GM23338 (cell line): Measurements from ENCODE around the gene DDX41. TPM values are rescaled to one million over a fixed set of nuclear protein-coding genes. Genes with fewer than 3 reads are reported as not detected.

Experiments used
- ATAC-seq: fragments of 200-7000 bp; cut with Tn5 transposase; 3 replicates; pipeline ENCODE4 v1.9.1; 2020
- DNase-seq: peaks from one replicate; pipeline ENCODE4 v3.0.0-alpha.2; 2015; ENCODE audit warnings: low spot score
- H2AFZ ChIP-seq: fragments of 200-600 bp; sonication (generic); 2 replicates; pipeline ENCODE4 v1.8.0; 2016; ENCODE audit warnings: antibody characterized with exemption, mild to moderate bottlenecking, moderate library complexity
- H3F3A ChIP-seq: fragments of 200-600 bp; sonication (generic); replicated peaks from 2 replicates; pipeline ENCODE4 v1.8.0; 2017; ENCODE audit warnings: antibody characterized with exemption, mixed run types, low read depth
- H3K27ac ChIP-seq: fragments of 200-600 bp; sonication (generic); 2 replicates; pipeline ENCODE4 v1.6.1; 2016; ENCODE audit warnings: low read depth
- H3K27me3 ChIP-seq: fragments of 200-600 bp; sonication (generic); 2 replicates; pipeline ENCODE4 v1.8.0; 2016; ENCODE audit warnings: mild to moderate bottlenecking, mixed run types, moderate library complexity; ENCODE audit not compliant: insufficient read depth
- H3K36me3 ChIP-seq: fragments of 200-600 bp; sonication (generic); 2 replicates; pipeline ENCODE4 v1.8.0; 2016; ENCODE audit warnings: mild to moderate bottlenecking; ENCODE audit not compliant: insufficient read depth
- H3K4me1 ChIP-seq: fragments of 200-600 bp; sonication (generic); 2 replicates; pipeline ENCODE4 v1.8.0; 2016; ENCODE audit warnings: mild to moderate bottlenecking, moderate library complexity; ENCODE audit not compliant: insufficient read depth
- H3K4me2 ChIP-seq: fragments of 200-600 bp; sonication (generic); 2 replicates; pipeline ENCODE4 v1.7.1; 2017; ENCODE audit warnings: mixed run types
- H3K4me3 ChIP-seq: fragments of 200-600 bp; sonication (generic); 2 replicates; pipeline ENCODE4 v1.6.1; 2016; ENCODE audit warnings: mixed run types
- H3K79me2 ChIP-seq: fragments of 200-600 bp; sonication (generic); replicated peaks from 2 replicates; pipeline ENCODE4 v1.8.0; 2017; ENCODE audit warnings: mild to moderate bottlenecking; ENCODE audit not compliant: insufficient read depth
- H3K9me2 ChIP-seq: fragments of 200-600 bp; sonication (generic); 2 replicates; pipeline ENCODE4 v1.8.0; 2017; ENCODE audit not compliant: insufficient read depth
- H4K20me1 ChIP-seq: fragments of 200-600 bp; sonication (generic); replicated peaks from 2 replicates; pipeline ENCODE4 v1.8.0; 2017; ENCODE audit warnings: mild to moderate bottlenecking; ENCODE audit not compliant: insufficient read depth
- H3K27ac Mint-ChIP-seq: 2 replicates; pipeline ENCODE4 v1.8.0; 2020; ENCODE audit warnings: inconsistent platforms, mild to moderate bottlenecking, moderate library complexity, mixed read lengths
- H3K27me3 Mint-ChIP-seq: 3 replicates; pipeline ENCODE4 v1.8.0; 2022; ENCODE audit warnings: low read depth, mild to moderate bottlenecking, moderate library complexity, mixed read lengths, inconsistent platforms; ENCODE audit not compliant: insufficient read depth, poor library complexity
- H3K36me3 Mint-ChIP-seq: 3 replicates; pipeline ENCODE4 v1.8.0; 2021; ENCODE audit warnings: low read depth, mild to moderate bottlenecking, inconsistent platforms, moderate library complexity, mixed read lengths
- H3K4me1 Mint-ChIP-seq: 3 replicates; pipeline ENCODE4 v1.8.0; 2020; ENCODE audit warnings: mild to moderate bottlenecking, inconsistent platforms, mixed read lengths
- H3K4me3 Mint-ChIP-seq: 3 replicates; pipeline ENCODE4 v1.8.0; 2021; ENCODE audit warnings: moderate library complexity, mild to moderate bottlenecking, inconsistent platforms, mixed read lengths
- H3K9me3 Mint-ChIP-seq: 3 replicates; pipeline ENCODE4 v1.8.0; 2020; ENCODE audit warnings: moderate library complexity, mild to moderate bottlenecking, inconsistent platforms, mixed read lengths
- CREB1 ChIP-seq: fragments of 250-450 bp; sonication (Bioruptor Pico); IDR thresholded peaks from 2 replicates; pipeline ENCODE4 v1.5.0; 2020; ENCODE audit warnings: low read depth, mild to moderate bottlenecking, moderate library complexity
- CTCF ChIP-seq, 2 experiments: fragments of 200-600 bp in 1 of 2; sonication (generic) in 1 of 2; conservative IDR thresholded peaks; 2 replicates each; pipeline versions ENCODE4 v1.5.1 to v1.6.1; 2016 to 2017; ENCODE audit warnings: antibody characterized with exemption in 2 of 2, low read depth in 2 of 2, mild to moderate bottlenecking in 2 of 2, moderate library complexity in 1 of 2
- ETS1 ChIP-seq: IDR thresholded peaks from 2 replicates; pipeline ENCODE4 v1.6.1; 2016; ENCODE audit warnings: antibody characterized with exemption
- EZH2 ChIP-seq: fragments of 200-600 bp; sonication (generic); IDR thresholded peaks from one replicate; pipeline ENCODE4 v1.8.0; 2017; ENCODE audit warnings: antibody characterized with exemption, mild to moderate bottlenecking, low read depth; ENCODE audit not compliant: unreplicated experiment
- EZH2phosphoT487 ChIP-seq: fragments of 200-600 bp; sonication (generic); IDR thresholded peaks from one replicate; pipeline ENCODE4 v1.8.1; 2018; ENCODE audit warnings: antibody characterized with exemption; ENCODE audit not compliant: unreplicated experiment
- JUNB ChIP-seq: IDR thresholded peaks from one replicate; pipeline ENCODE4 v1.6.1; 2016; ENCODE audit warnings: antibody characterized with exemption; ENCODE audit not compliant: unreplicated experiment
- NANOG ChIP-seq: IDR thresholded peaks from 2 replicates; pipeline ENCODE4 v1.6.1; 2016; ENCODE audit warnings: antibody characterized with exemption, borderline replicate concordance
- REST ChIP-seq: IDR thresholded peaks from one replicate; pipeline ENCODE4 v1.6.1; 2018; ENCODE audit warnings: antibody characterized with exemption; ENCODE audit not compliant: unreplicated experiment
- STAT1 ChIP-seq: IDR thresholded peaks from one replicate; pipeline ENCODE4 v1.6.1; 2016; ENCODE audit warnings: antibody characterized with exemption; ENCODE audit not compliant: unreplicated experiment
- ZNF114 ChIP-seq: fragments of 250-450 bp; sonication (Bioruptor Pico); IDR thresholded peaks from 2 replicates; pipeline ENCODE4 v1.5.0; 2020; ENCODE audit warnings: mild to moderate bottlenecking, moderate library complexity
- polyA plus RNA-seq: library from polyadenylated mRNA; unstranded; fragments of >200 nt; fragmentation: Nextera tagmentation; extraction: Ambion mirVana; gene quantifications from 2 replicates; pipeline ENCODE4 v1.2.1, GENCODE V29; 2016
- total RNA-seq: library from RNA; depleted of rRNA; stranded (reverse); fragments of >200 nt; shearing (Covaris generic); gene quantifications from 2 replicates; pipeline ENCODE4 v1.2.3, GENCODE V29; 2014

The DDX41 gene
- total and polyA plus RNA-seq, 2 experiments from 2014 or later = 67.1 to 139 TPM

- TF ChIP-seq ETS1 (no peak), ZNF114 (CRISPR knock-in tag) (no peak), REST (no peak), JUNB (no peak), CREB1 (CRISPR knock-in tag) (no peak), CTCF (conservative IDR thresholded peaks at IDR 0.05; ENCODE audit: low read depth in 2 of 2) (no peak), EZH2 (no peak), EZH2phosphoT487 (no peak)
These were observed 2.2 kb downstream of the DDX41 start (continued) for GRCh38 chr5:177514541-177514940.

- Histone ChIP-seq H3K36me3 (peaks cover 13% of the 10 kb centered on the region), H3K4me3 (no peak overlapping the region)
- TF ChIP-seq ZNF114 (CRISPR knock-in tag) (no peak), CTCF (conservative IDR thresholded peaks at IDR 0.05; ENCODE audit: low read depth in 2 of 2) (no peak), NANOG (no peak), REST (no peak), EZH2phosphoT487 (no peak), CREB1 (CRISPR knock-in tag) (no peak), ETS1 (no peak), EZH2 (no peak), JUNB (no peak), STAT1 (no peak)
These were observed 3.3 kb downstream of the DDX41 start for GRCh38 chr5:177513500-177513899.

More at GRCh38 chr5:177513500-177513899, 3.3 kb downstream of the DDX41 start:
- Histone ChIP-seq H3K9me2 (no peaks in the 10 kb centered on the region), H3K79me2 (peaks cover 16% of the 10 kb centered on the region), H3K27ac (no peak overlapping the region), H4K20me1 (no peaks in the 10 kb centered on the region; the same call in 1 of the 2 replicates), H3F3A (peaks cover 8% of the 10 kb centered on the region; the same call in 1 of the 2 replicates), H2AFZ (no peak overlapping the region), H3K4me1 (peaks cover 15% of the 10 kb centered on the region), H3K27me3 (no peaks in the 10 kb centered on the region), H3K4me2 (no peak overlapping the region)
- peaks cover 2% of the 10 kb centered on the region; the same call in 2 of the 3 replicates for H3K9me3 Mint-ChIP-seq
- DNase-seq (no peak), ATAC-seq (no peak)
- H3K36me3 Mint-ChIP-seq = peaks cover 67% of the 10 kb centered on the region
- H3K27ac Mint-ChIP-seq = no peak overlapping the region
- peaks cover 31% of the 10 kb centered on the region for H3K4me1 Mint-ChIP-seq
- peaks cover 20% of the 10 kb centered on the region for H3K27me3 Mint-ChIP-seq
- no peak overlapping the region for H3K4me3 Mint-ChIP-seq
